ENCODE data around the gene KRTAP5-1. TPM values are rescaled to one million over a fixed set of nuclear protein-coding genes. Genes with fewer than 3 reads are reported as not detected.

KRTAP5-1 gene
- total RNA-seq, 2 donors from 2014 or later = not detected

DNA sequence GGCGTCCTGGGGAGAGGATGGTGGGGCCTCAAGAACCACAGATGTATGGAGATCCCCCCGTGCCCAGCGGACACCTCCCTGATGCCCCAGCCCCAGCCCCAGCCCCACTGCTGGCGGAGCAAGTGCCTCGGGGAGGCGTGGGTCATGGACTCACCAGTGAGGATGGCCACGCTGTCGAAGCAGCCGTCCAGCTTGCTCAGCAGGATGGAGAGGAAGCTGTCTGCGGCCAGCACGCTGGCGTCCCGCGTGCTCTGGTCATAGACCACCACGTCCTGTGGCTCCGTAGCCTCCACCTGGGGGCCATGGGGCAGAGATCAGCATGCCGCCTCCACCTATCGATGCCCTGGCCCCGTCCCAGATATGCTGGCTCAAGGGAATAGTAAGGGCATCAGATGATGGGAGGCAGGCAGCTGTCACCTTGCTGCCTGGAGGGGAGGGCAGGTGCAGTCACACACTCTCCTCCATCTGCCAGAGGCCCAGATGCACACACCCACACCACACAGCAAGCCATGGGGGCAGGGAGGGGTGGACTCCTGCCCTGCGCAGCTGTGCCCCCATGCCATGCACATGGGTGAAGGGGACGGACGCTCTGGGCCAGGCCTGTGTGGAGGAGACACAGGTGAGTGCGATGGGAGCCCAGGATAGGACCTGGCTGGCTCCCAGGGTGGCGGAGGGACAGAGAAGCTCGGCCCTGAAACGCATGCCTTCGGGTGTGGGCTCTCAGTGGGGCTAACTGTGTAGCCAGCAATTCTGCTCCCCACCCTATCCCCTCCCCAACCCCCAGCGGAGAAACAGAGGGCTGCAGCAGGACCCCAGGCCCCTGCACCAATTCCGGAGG, 21.2 kb downstream of the KRTAP5-1 start:
- DNase-seq (no peak), ATAC-seq (no peak)
- intact Hi-C loops (cut with DNase I, micrococcal nuclease) = no loop called here

DNA sequence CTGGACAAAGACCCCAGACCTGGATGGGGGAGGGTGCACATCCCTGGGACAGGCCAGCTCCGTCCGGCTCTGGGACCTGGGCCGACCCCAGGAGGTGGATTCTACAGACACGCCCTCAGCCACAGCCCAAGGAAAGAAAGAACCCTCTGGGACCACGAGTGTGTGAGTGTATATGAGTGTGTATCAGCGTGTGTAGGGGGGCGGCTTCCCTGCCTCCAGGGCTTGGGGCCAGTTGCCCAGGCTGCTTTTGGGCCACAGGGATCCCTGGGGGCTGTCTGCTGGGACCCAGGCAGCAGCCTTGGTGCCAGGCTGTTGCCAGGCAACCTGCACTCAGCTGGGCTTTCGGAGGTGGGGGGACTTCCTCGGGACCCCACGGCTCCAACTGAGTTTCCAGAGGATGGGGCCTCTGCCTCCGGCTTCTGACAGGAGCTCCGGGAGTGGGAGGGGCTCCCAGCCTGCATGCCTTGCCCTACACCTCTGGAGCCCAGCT, 21.9 kb downstream of the KRTAP5-1 start:
- no peak for DNase-seq
- no peak for ATAC-seq
- intact Hi-C loops (cut with DNase I, micrococcal nuclease) = no loop called here

DNA sequence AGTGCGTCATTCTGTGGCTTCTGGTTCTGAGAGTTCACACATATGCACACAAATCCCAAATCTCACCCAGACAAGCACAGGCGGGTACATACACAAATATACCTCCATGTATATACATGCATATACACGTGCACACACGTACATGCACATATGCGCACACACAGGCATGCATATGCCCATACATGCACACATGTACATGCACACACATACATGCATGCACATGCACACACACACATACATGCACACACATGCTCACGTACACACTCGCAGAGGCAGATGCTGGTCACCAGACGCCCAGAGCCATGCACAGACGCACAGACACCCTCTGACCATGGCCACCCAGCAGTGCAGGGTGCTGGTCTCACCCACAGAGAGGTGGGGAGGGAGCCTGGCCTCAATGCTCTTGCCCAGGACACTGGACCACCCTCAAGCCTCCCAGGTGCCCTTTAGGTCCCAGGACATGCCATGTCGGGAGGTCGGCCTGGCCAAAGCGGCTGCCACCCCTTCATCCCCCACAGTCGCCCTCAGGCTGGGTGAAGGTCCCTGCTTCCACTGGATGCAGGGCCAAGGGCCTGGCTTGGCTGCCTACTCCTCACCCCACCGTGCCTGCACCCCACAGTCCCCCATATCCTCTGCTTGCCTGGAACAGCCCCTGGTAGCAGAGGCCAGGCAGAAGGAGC, 22.5 kb downstream of the KRTAP5-1 start:
- intact Hi-C loops (cut with DNase I, micrococcal nuclease) = no loop called here
- ATAC-seq (no peak), DNase-seq (no peak)

DNA sequence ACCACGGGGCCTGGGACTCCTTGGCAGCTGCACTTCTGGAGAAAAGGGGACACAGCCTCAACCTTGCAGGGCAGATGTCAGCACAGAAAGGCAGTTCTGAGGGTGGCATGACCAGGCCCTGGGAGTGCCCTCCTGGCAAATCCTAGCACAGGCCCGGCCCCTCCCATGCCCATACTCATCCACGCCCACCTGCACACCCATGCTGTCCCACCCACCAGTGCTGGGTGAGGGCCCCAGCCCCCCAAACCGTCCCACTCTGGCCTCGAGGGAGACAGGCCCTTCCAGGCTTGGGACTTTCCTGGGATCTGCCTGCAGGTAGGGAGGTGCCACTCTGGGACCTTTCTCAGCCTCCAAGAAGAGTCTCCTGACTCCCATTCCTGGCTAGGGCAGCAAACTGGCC, 23.1 kb downstream of the KRTAP5-1 start:
- DNase-seq (no peak), ATAC-seq (no peak)
- intact Hi-C loops (cut with DNase I, micrococcal nuclease) = no loop called here

DNA sequence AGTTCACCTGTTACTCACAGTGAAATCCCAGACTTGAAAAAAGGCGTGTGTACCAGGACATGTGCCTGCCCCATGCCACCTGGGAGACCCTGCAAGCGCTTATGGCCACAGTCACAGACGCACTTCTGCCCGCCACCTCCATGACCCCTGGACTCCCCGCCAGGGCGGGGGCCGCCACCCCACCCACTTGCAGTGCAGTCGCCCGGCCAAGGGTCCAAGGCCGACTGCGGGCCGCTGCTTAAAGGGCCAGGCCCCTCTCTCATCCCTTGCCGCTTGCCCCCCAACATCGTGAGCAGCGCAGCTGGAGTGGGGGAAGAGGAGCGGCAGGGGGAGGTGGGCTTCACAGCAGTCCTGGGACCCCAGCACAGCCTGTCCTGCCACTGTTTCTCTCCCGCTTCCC, 23.8 kb downstream of the KRTAP5-1 start:
- DNase-seq = no peak
- intact Hi-C loops (cut with DNase I, micrococcal nuclease) = no loop called here

DNA sequence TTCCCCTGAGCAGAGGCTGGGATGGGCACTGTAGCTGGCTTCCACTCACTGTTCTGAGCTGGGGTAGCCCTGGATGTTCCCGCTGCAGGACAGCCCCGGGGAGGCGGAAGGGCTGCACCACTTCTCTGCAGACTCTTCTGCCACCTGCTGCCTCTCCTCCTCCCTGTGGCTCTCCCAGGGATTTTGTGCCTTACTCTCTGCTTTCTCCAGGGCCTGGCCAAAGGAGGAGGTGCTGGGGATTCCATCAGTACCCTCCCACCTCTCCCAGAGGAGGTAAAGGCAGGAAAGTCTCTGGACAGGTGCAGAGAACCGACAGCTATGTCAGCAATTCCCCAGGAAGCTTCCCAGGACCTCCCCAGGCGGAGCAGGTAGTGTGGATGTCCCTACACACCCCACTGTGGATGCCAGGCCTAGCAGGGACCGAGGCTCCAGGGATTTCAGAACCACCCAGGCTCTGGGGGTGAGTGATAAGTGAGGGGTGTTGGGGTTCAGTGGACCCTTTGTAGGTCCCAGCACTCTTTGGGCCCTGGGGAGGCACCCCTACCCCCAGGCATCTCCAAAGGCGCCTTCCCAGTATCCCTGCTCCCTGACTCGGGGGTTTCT, 24.3 kb downstream of the KRTAP5-1 start:
- DNase-seq = no peak
- no peak for ATAC-seq
- intact Hi-C loops (cut with DNase I, micrococcal nuclease) = no loop called here

More for the DNA sequence above, 23.8 kb downstream of the KRTAP5-1 start:
- no peak for ATAC-seq

DNA sequence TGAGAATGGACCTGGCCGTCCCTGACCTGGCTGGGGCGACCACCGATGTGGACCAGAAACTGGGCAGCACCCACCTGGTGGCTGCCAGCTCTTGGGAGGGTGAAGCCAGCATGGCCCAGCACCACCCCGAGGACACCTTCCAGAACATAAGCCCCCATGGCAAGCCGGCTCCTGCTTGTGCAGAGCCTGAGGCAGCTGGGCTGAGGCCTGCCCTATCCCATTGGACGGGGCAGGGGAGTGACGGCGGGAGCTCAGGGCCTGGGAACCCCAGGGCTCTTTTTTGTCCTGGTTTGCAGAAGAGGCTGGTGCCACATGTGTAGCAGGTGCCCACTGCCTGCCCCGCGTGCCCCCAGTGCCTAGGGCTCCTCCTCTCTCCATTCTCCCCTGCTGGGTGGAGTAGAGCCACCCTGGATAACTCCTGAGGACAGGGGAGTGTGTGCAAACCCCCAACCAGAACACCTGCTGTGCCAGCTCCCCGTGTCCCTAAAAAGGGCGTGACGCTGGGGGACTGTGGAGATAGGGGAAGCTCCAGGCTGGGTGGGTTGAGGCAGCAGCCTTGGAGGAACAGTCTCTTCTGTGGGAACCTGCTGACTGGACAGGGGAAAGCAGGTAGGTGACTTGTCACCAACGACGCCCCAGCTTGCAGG, 25.0 kb downstream of the KRTAP5-1 start:
- intact Hi-C loops (cut with DNase I, micrococcal nuclease) = no loop called here
- ATAC-seq (no peak), DNase-seq (no peak)

DNA sequence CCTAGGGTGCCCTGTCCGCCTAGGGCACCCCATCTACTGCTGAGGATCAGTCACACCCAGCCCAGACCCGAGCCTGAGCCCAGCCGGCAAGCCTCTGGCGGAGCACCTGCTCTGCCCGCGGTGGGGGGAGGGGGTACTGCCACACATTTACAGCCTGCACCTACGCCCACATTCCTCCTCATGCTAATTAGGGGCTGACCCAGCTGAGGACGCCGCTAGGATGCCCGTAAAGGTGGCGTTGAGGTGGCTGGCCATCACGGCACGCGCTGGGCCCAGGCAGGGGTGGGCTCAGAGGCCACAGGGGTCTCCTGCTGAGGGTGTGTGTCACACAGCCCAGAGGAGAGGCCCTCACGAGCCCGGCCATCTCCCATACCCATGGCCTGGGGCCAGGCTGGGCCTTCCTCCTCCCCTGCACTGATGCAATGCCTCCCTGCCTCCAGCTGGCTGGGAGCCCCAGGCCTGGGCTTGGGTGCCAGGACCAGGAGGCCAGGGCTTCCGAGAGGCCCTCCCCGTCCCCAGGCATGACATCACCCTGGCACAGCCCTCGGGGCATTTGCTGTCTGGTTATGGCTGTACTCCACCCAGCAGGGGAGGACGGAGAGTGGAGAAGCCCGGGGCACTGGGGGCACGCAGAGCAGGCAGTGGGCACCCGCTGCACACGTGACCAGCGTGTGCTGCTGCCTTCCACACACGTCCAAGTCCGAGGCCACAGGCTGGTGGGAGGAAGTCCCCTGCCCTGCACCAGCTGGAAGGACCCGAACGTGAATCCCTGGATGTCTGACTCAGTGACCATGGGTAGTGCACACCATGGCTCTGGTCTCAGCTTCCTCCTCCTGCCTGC, 25.8 kb downstream of the KRTAP5-1 start:
- peak; percentile 90 to 96 for DNase-seq
- ATAC-seq = peak; percentile 76
- intact Hi-C loops (cut with DNase I, micrococcal nuclease) = no loop called here

DNA sequence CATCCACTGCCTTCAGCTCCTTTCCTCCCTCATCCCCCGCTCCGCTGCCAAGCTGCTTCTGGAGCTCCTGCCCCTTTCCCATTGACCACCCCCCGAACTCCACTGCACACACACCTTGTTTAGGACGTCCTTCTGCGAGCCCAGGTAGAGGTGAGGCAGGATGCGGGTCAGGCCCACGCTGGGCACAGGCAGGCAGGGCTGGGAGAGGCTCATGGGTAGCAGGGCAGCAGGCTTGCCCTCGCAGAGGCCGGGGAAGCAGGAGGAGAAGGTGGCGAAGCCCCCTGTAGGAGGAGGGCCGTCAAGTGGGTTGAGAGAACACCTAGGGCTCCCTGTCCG, 26.3 kb downstream of the KRTAP5-1 start:
- intact Hi-C loops (cut with DNase I, micrococcal nuclease) = no loop called here
- ATAC-seq (peak; percentile 3), DNase-seq (no peak)

DNA sequence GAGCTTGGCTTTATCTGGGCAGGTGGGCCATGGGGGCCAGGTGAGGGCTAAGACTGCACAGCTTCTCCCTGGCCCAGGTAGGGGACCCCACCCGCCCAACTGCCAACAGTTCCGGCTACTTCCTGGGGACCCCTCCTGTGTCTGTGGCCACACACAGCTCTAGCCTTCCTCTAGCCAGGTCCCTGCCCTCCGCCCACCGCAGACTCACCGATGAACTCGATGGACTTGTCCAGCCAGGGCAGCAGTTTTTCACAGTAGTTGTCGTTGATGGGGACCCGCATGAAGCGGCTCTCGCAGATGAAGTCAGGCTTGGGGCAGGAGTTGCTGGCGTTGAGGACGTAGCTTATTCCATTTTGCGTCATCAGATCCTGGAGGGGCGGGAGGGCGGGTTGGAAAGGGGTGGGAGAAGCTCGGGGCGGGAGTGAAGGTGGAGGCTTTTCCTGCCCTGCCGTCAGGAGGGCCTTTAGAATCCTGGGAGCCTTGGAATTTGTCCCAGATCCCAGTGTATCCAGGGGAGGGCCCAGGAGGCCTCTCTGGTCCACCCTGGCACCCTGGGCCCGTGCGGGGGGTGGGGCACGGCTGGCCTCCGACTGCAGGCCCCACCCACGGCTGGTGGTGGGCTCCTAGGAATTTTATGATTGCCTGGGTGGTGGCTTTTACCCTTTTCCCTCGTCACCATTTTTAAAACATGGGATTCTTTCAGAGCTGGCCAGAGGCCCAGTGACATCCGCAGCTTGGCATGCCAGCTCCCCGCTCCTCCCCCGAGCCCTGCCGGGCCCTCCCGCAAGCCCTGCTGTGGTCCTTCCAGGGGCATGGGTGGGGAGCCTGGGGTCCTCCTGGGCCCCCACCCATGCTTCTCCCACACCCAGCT, 26.9 kb downstream of the KRTAP5-1 start:
- ATAC-seq (peak; percentile 21), DNase-seq (peak; percentile 49 to 87)
- intact Hi-C loops (cut with DNase I, micrococcal nuclease) = no loop called here

DNA sequence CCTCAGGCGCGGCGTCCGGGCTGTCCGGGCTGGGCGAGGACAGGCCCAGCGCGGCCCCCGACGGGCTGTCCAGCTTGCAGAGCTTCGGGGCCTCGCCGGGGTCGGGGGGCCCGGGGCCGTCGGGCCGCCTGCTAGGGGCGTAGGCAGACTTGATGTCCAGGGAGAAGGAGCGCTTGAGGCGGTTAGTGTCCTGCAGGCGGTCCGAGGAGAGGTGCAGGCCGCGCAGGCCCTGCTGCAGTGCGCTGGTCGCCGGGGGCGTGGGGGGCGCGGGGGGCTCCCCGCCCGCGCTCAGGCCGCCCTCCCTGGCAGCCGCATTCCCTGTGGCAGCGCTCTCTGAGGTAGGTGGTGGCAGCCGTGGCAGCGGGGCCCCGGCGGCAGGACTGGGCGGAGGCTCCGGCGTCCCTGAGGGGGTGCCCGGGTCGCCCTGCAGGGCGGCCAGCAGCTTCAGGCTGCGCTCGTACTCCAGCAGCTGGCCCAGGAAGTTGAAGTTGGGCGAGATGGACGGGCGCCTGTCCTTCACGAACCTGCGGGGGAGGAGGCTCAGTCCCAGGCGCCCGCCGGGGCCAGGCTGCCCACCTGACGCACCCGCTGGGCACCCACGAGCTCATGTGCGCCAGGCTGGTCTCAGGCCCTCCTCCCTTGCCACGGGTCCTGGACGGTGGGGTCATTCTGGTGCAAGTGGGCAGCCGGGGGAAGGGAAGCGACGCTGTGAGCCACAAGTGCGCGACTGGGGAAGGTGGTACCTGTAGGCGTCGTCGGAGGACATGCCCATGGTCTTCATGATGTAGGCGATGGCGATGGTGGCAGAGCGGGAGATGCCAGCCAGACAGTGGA, 27.8 kb downstream of the KRTAP5-1 start:
- no peak for ATAC-seq
- intact Hi-C loops (cut with DNase I, micrococcal nuclease) = no loop called here
- DNase-seq = no peak

DNA sequence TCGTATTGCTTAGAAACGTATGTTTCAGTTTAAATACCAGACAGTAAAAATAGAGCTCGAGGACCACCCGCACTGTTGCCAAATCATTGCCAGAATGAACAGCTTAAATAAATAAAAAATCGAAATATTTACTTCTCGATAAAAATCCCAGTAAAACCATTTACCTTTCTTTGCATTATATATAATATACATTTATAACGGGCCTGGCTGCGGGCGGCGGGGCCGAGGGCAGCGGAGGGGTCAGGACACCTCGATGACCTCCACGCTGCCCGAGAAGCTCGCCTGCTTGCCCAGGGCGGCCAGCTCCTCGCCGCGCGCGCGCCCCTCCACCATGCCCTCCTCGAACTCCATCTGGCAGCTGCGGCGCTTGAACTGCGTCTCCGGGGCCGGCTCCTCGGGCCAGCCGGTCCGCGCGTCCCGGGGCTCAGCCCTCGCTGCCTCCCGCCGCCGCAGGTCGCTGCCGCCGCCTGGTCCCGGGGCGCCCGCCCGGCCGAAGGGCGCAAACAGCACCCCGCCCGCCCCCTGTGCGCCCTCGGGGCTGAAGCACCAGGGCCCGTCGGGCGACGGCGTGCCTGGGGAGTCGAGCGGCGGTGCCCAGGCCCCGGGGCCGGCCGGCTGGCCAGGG, 28.7 kb downstream of the KRTAP5-1 start:
- intact Hi-C loops (cut with DNase I, micrococcal nuclease) = no loop called here
- DNase-seq = no peak
- ATAC-seq = no peak

DNA sequence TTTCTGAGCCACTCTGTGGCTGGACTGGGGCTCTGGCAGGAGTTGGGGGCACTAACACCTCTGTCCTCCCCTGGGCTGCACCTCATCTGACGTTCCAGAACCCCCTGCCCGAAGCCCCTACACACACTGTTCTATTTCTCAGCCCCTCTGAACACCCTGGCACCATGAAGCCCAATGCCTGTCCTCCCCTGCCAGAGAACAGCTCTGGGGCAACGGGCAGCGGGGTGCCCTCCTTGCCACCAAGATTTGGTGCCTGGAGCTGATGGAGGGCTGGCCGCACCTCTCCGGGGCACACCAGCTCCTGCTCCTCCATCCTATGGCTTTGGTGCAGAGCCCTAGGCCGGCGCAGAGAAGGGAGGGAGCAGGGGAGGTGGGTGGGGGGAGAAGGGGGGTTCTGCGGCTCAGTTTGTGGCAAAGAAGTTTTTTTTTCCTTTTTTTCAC, 29.4 kb downstream of the KRTAP5-1 start:
- no peak for ATAC-seq

DNA sequence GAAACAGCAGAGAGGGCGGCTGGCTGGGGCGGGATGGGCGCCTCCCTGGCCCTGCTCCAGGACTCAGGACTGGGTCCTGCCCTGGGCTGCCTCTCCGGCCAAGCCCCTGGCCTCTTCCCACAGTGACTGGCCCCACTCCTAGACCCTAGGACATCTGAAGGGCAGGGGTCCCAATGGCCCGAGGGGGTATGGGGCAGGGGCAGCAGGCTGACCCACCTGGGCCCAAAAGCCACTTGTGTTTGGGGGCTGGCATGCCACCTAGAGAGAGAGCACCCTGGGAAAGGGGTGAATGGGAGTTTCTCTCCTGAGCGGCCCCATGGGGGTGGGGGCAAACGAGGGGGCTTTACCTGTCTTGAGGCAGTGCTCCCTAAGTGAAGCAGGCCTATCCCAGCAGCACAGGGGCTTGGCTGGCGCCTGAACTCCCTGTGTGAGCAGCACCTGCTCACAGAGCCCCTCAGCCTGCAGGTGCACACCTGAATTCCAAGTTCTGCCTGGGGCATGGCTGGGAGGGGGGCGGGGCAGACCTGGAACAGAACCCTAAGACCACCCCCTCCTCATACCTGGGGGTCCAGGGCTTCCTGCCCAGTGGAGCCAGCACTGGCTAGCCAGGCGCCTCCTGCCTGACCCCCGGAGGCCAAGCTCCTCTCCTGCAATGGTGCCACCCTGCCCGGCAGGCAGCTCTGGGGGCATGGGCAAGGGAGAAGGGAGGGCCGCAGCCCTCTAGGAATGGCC, 29.9 kb downstream of the KRTAP5-1 start:
- ATAC-seq = no peak
- intact Hi-C loops (cut with DNase I, micrococcal nuclease) = no loop called here
- no peak for DNase-seq

More for the DNA sequence above, 29.4 kb downstream of the KRTAP5-1 start:
- DNase-seq = no peak
- intact Hi-C loops (cut with DNase I, micrococcal nuclease) = no loop called here

DNA sequence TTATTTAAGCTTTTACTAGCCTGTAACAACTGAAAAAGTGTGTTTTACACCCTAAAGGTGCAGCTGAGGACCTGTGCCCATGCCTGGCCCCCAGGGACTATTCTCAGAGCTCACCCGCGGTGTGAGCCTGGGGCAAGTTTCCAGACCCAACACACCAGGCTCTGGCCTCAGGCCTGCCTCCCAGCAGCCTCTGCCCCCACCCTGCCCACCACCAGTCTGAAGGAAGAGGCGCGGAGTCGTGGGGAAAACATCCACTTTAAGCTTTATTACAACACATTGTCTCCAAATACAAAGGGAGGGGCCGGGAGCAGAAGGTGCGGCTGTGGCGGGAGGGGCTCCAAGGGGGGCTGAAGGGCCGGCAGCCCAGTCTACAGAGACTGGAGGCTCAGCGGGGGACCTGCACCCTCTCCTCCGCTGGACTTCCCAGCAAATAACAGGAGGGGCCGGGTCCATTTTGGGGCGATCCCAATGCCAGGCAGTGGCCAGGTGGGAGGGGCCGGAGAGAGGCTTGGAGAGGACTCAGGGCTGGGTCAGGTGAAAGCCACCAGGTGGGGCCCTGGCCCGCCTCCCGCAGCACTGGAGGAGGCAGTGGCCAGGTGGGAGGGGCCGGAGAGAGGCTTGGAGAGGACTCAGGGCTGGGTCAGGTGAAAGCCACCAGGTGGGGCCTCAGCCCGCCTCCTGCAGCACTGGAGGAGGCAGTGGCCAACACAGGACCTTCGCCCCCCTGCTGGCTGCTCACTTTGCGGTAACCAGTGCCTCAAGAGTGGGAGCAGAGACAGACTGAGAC, 31.1 kb downstream of the KRTAP5-1 start:
- DNase-seq = peak; percentile 71 to 91
- intact Hi-C loops (cut with DNase I, micrococcal nuclease) = no loop called here
- ATAC-seq = peak; percentile 81
